HG03095 (cell line): ENCODE measurements around the gene TRIM47.
"Not testable (repeated sequence)": the region's sequence is repeated elsewhere in the genome, so short reads cannot be mapped to it uniquely, and the experiment has no call there.

Experiments used
- ATAC-seq: cut with Tn5 transposase; IDR thresholded peaks from one replicate; pipeline ENCODE4 v1.9.1; 2021; ENCODE audit warnings: moderate library complexity; ENCODE audit not compliant: unreplicated experiment

Gene TRIM47

GRCh38 chr17:75869282-75870141 is 8.9 kb downstream of the TRIM47 start:
- no peak for ATAC-seq

GRCh38 chr17:75868730-75869281 is 9.6 kb downstream of the TRIM47 start:
- not testable (repeated sequence) for ATAC-seq

- not testable (repeated sequence) for ATAC-seq
Measured at GRCh38 chr17:75865404-75866188, 12.8 kb downstream of the TRIM47 start.

- peak; percentile 18 for ATAC-seq
Measured at GRCh38 chr17:75864887-75865286, 13.5 kb downstream of the TRIM47 start.

GRCh38 chr17:75864448-75864871 is 13.9 kb downstream of the TRIM47 start:
- peak; percentile 79 for ATAC-seq

- ATAC-seq: no peak
Measured at GRCh38 chr17:75861927-75862317, 16.5 kb downstream of the TRIM47 start.

- not testable (repeated sequence) for ATAC-seq
Measured at GRCh38 chr17:75859358-75859757, 19.0 kb downstream of the TRIM47 start.

GRCh38 chr17:75856062-75856756 is 22.2 kb downstream of the TRIM47 start:
- ATAC-seq: no peak

GRCh38 chr17:75855310-75856061 is 22.9 kb downstream of the TRIM47 start, which contains the start of gene WBP2:
TSS of gene WBP2 (minus strand) at chr17:75855335. CDS start at chr17:75855297, 38 bp downstream.
- ATAC-seq: peak; percentile 77

GRCh38 chr17:75854881-75855309 is 23.5 kb downstream of the TRIM47 start:
- no peak for ATAC-seq

- ATAC-seq: no peak
Measured at GRCh38 chr17:75854101-75854748, 24.2 kb downstream of the TRIM47 start.

GRCh38 chr17:75853433-75853832 is 24.9 kb downstream of the TRIM47 start:
- no peak for ATAC-seq

GRCh38 chr17:75851693-75851991 is 26.7 kb downstream of the TRIM47 start:
- not testable (repeated sequence) for ATAC-seq

- no peak for ATAC-seq
Measured at GRCh38 chr17:75850928-75851692, 27.3 kb downstream of the TRIM47 start.

GRCh38 chr17:75849724-75850123 is 28.7 kb downstream of the TRIM47 start:
- ATAC-seq: no peak

GRCh38 chr17:75849279-75849646 is 29.1 kb downstream of the TRIM47 start:
- no peak for ATAC-seq

- ATAC-seq: no peak
Measured at GRCh38 chr17:75848523-75849278, 29.7 kb downstream of the TRIM47 start.
